Activated T-helper 17 cell treated with anti-CD3 and anti-CD28 coated beads, Interleukin-2, amount 50 U/mL, for 72 hours (primary cell): ENCODE measurements around the gene GUCA1C. TPM values are rescaled to one million over a fixed set of nuclear protein-coding genes. Genes with fewer than 3 reads are reported as not detected.

ENCODE experiments used
- ATAC-seq: fragments of 150-1000 bp; cut with Tn5 transposase; replicated peaks from 2 replicates; pipeline ENCODE4 v1.10.0; 2021; ENCODE audit warnings: mild to moderate bottlenecking, moderate library complexity
- H3K27ac Mint-ChIP-seq: one replicate; pipeline ENCODE4 v1.8.0; 2022; ENCODE audit warnings: mixed read lengths
- H3K27me3 Mint-ChIP-seq: one replicate; pipeline ENCODE4 v1.8.0; 2022; ENCODE audit warnings: mixed read lengths
- H3K36me3 Mint-ChIP-seq: one replicate; pipeline ENCODE4 v1.8.0; 2022; ENCODE audit warnings: low read depth, mild to moderate bottlenecking, mixed read lengths
- H3K4me1 Mint-ChIP-seq: one replicate; pipeline ENCODE4 v1.8.0; 2022; ENCODE audit warnings: mixed read lengths
- H3K4me3 Mint-ChIP-seq: one replicate; pipeline ENCODE4 v1.8.0; 2022; ENCODE audit warnings: mild to moderate bottlenecking, mixed read lengths
- H3K9me3 Mint-ChIP-seq: one replicate; pipeline ENCODE4 v1.8.0; 2022; ENCODE audit warnings: mixed read lengths
- total RNA-seq, 2 donors: library from RNA; stranded (reverse); gene quantifications; one replicate each; pipeline ENCODE4 v1.2.3, GENCODE V29; 2022

Gene GUCA1C
- total RNA-seq, 2 donors from 2014 or later, result not detected

DNA sequence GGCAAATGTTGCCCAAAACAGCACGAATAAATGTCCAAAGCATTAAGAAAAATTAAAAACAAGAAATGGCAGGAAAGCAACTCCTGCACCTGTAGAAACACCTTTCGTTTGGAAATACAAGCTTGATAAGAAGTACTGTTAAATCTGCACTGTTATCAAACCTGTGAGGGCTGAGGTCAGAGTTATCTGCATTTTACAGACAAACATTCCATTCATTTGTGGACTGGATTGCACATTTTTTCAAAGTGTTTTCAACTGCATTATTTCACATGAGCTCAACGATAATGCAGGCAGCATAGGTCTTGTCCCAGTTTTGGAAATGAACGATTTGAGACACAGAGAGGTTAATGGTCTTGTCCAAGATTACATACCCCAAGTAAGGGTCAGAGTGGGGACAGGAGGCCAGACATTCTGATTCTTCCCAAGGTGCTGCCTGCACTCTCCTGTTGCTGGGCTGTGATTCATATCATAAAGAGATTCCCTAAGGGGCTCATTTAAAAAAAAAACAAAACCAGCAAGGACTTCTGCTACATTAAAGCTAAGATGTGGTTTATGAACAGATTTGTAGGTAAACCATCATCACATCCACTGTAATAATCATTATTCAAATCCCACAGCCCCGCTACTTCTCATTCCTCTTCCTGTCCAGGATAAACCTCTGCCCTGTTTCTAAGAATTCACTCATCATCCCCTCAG lies 13.0 kb downstream of the GUCA1C start:
- H3K27ac Mint-ChIP-seq, result no peak overlapping the region
- H3K4me1 Mint-ChIP-seq, result no peaks in the 10 kb centered on the region
- no peak overlapping the region for H3K4me3 Mint-ChIP-seq
- no peak for ATAC-seq
- no peaks in the 10 kb centered on the region for H3K36me3 Mint-ChIP-seq
- no peaks in the 10 kb centered on the region for H3K27me3 Mint-ChIP-seq
- no peaks in the 10 kb centered on the region for H3K9me3 Mint-ChIP-seq

DNA sequence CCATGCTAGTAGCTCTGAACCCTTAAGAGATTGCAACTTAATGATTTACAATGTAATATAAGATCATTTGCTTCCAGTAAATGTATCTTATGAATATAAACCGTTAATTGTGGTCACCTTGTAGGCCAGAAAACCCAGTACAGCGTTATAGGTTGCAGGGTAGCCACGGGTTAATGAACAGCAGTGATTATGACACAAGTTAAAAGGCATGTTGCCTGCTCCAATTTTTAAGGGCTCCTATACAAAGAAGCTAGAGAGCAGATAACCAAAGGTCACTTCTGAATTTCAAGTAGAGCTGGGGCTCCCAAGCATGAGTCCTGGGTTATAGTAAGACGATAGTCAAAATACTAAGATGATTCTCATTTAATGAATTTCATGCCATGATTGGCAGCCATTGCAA lies 13.5 kb downstream of the GUCA1C start:
- ATAC-seq, result no peak
- Mint-ChIP-seq H3K9me3 (no peaks in the 10 kb centered on the region), H3K4me3 (no peak overlapping the region), H3K36me3 (no peaks in the 10 kb centered on the region), H3K27ac (no peak overlapping the region), H3K4me1 (no peaks in the 10 kb centered on the region), H3K27me3 (no peaks in the 10 kb centered on the region)

DNA sequence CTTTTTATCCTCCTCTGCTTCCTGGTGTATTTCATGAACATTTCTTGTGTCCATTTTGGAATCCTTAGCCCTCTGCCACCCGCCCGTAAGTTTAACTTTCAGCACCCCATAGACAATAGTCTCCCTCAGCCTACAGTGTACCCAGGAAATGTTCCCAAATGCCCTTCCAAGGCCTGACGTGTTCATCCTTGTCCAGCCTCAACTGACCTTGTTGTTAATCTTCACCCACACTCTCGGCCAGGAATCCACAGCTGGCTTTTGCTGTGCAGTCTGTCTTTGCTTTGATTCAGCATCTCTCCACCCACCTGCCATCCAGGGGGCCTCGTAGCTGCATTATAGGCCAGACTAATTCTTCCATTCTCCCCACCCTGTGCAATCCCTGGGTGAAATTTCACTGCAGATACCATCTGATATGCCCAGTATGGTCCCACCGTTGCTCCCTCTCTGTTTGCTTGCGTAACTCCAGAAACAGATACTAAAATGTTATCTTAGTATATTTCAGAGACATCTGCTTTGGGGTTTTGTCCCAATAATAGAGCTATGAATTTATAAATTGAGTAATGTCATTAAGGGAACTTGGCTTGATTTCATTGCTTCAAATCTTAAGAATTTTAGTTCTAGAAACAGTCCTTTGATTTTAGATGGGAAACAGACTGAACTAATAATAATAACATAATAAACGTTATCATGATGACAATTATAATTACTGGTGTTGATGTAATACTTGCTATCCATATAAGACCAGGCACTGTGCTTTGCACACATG lies 16.6 kb downstream of the GUCA1C start:
- H3K36me3 Mint-ChIP-seq, result no peaks in the 10 kb centered on the region
- no peak for ATAC-seq
- H3K4me1 Mint-ChIP-seq, result no peaks in the 10 kb centered on the region
- no peak overlapping the region for H3K27ac Mint-ChIP-seq
- H3K4me3 Mint-ChIP-seq, result no peak overlapping the region
- peaks cover 3% of the 10 kb centered on the region for H3K27me3 Mint-ChIP-seq
- H3K9me3 Mint-ChIP-seq, result no peaks in the 10 kb centered on the region

DNA sequence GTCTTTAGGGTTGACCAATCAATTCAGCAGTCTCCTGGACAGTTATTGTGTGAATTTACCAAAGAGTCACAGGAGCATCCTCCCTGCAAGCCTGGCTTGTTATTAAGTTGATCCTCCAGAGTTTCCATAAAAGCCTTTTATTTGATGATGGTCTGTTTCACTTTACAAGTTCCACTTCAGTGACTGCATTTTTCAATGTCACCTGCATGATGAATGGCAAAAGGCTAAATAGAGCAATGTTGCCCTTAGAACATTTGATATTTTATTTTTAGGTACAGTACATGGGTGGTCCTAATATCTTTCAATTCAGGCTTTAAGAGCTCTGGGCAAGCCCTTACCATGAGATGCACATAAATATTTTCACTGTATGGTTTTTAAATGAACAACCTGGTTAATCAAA lies 22.6 kb downstream of the GUCA1C start:
- Mint-ChIP-seq H3K4me3 (no peak overlapping the region), H3K27me3 (peaks cover 16% of the 10 kb centered on the region), H3K9me3 (peaks cover 8% of the 10 kb centered on the region), H3K27ac (no peak overlapping the region), H3K36me3 (no peaks in the 10 kb centered on the region), H3K4me1 (no peaks in the 10 kb centered on the region)
- ATAC-seq, result no peak

DNA sequence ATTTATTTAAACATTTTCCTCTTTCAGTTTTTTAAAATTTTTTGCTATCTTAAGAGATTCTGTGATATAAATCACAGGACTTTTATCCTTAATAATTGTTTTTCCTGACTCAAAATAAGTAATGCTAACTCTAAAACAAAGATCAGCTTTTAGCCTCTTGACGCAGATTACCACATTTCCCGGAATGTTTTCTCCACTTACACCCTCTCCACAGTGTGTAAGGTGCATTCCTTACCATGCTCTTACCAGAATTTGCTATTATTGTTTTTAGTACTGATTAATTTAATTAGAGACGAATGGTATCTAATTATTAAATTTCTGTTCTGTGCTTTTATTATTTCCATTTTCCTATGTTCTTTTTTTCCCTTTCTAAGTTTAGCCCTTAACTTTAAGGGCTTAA lies 34.8 kb downstream of the GUCA1C start:
- ATAC-seq, result no peak
- H3K27me3 Mint-ChIP-seq, result no peaks in the 10 kb centered on the region
- peaks cover 6% of the 10 kb centered on the region for H3K4me1 Mint-ChIP-seq
- no peaks in the 10 kb centered on the region for H3K36me3 Mint-ChIP-seq
- H3K9me3 Mint-ChIP-seq, result no peaks in the 10 kb centered on the region
- no peak overlapping the region for H3K4me3 Mint-ChIP-seq
- no peak overlapping the region for H3K27ac Mint-ChIP-seq

DNA sequence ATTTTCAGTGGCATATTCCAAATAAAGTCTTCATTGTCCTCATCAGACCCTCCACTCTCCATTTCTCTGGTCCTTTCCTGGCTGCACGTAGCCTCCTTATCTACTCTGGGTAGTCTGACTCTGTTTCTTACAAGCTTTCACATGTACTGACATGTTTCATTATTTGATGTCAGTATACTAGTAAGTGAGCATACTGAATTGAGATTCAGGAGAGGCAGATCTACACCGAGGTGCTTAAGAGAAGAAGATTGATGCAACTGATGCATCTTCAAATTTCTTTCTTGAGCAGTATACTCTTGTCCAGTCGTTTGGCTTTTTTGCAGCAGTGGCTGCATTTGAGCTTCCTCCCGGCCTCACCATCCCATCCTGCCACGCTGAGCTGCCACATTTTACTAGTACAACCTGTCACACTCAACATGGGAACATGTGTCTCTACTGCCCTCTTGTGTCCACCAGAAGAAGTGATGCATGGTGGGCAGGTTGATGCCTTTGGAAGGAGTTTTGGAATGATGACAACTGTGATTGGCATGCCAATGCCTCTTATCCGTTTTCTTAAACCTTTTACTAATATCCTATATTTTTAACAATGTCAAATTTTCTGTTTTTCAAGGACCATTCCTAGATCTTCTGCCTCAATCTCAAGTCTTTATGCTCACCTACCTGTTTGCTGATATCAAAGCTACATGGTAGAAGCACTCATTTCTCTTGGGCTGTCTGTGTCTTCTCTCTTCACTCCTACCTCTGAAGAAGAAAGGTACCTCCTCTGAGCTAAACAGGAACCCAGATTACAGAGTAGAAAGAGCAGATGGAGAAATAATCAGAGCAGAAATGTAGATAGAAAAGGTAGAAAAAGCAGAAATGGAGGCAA lies 38.7 kb downstream of the GUCA1C start:
- Mint-ChIP-seq H3K36me3 (no peaks in the 10 kb centered on the region), H3K4me1 (peaks cover 6% of the 10 kb centered on the region), H3K4me3 (peak overlapping the region; percentile 56), H3K9me3 (no peaks in the 10 kb centered on the region), H3K27ac (peak overlapping the region; percentile 20), H3K27me3 (no peaks in the 10 kb centered on the region)
- ATAC-seq, result peak; percentile 97

DNA sequence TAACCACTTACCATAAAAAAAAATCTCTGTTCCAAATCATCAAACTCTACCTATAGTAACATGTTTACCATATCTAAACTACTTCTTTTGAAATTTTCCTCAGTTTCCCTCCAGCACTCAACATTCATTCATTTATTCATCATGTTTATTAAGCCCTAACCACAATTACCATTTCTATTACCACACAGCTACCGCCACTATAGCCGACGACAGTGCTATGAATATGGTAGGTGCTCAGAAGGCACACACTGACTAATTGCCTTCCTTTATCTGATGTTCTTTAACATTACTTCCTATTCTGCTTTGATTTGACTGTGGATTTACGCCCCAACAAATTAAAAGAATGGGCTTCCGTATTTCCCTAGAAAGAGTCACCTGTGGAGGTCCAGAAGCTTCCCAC lies 43.9 kb downstream of the GUCA1C start:
- Mint-ChIP-seq H3K4me3 (no peak overlapping the region), H3K4me1 (peaks cover 4% of the 10 kb centered on the region), H3K27ac (no peak overlapping the region), H3K27me3 (no peaks in the 10 kb centered on the region), H3K9me3 (no peaks in the 10 kb centered on the region), H3K36me3 (no peaks in the 10 kb centered on the region)
- ATAC-seq, result no peak

DNA sequence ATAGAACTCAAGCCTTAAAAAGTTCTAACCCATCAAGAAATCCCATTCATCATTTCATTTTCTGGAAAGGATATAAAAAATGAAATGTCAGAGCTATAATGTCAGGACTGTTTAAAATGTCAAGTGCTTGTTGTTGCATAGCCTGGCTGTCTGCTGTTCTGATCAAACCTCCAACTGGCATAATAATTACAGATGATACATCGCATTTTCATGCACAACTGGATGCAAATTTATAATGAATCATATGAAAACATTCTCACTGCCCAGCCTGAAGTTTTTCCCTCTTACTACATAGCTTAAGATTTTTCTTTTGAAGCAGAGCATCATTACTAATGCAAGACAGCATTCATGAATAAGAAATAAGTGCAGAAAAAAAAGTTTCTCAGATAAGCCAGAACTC lies 46.5 kb downstream of the GUCA1C start:
- Mint-ChIP-seq H3K9me3 (no peaks in the 10 kb centered on the region), H3K4me1 (peaks cover 4% of the 10 kb centered on the region), H3K27ac (no peak overlapping the region), H3K36me3 (no peaks in the 10 kb centered on the region), H3K27me3 (no peaks in the 10 kb centered on the region), H3K4me3 (no peak overlapping the region)
- no peak for ATAC-seq

DNA sequence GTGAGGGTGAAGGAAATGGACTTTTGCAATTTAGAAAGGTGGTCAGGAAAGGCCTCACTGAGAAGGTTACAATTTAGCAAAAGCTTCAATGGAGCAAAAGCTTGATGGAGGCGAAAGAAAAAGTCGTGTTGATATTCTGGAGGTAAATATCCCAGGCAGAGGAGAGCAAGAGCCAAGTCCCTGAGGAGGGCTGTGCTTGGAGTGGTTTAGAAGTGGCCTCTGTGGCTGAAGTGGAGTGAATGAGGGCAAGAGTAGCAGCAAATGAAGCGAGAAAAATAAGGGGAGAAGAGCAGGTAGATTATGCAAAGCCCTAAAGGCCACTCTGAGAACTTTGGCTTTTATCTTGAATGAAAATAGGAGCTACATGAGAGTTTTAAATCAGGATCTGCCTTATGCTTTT lies 54.1 kb downstream of the GUCA1C start:
- Mint-ChIP-seq H3K36me3 (no peaks in the 10 kb centered on the region), H3K9me3 (no peaks in the 10 kb centered on the region), H3K27me3 (no peaks in the 10 kb centered on the region), H3K4me3 (no peak overlapping the region), H3K4me1 (peaks cover 4% of the 10 kb centered on the region), H3K27ac (no peak overlapping the region)
- no peak for ATAC-seq

GRCh38 chr3:108897883-108898282 lies 55.8 kb downstream of the GUCA1C start:
- Mint-ChIP-seq H3K9me3 (no peaks in the 10 kb centered on the region), H3K4me1 (peaks cover 4% of the 10 kb centered on the region), H3K27ac (no peak overlapping the region), H3K4me3 (no peak overlapping the region), H3K36me3 (no peaks in the 10 kb centered on the region), H3K27me3 (no peaks in the 10 kb centered on the region)
- peak; percentile 38 for ATAC-seq

DNA sequence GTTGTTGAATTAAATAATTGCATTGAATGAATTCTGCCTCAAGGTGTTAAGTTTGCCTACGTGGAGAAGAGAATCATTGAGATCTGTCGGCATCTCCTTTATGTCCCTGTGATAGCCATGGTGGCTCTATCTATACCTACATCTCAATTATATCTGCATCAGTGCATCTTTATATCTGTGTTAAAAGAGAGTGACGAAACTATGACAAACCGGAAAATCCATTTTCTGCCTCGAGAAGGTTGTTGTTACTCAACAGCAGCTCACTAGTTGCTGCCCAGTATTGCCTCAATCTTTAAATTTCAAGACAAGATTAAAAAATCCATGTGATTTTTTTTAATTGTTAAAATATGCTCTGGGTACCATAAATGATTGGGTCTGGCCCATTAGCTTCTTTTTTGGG lies 58.7 kb downstream of the GUCA1C start:
- Mint-ChIP-seq H3K4me1 (no peaks in the 10 kb centered on the region), H3K4me3 (no peak overlapping the region), H3K27ac (no peak overlapping the region)

DNA sequence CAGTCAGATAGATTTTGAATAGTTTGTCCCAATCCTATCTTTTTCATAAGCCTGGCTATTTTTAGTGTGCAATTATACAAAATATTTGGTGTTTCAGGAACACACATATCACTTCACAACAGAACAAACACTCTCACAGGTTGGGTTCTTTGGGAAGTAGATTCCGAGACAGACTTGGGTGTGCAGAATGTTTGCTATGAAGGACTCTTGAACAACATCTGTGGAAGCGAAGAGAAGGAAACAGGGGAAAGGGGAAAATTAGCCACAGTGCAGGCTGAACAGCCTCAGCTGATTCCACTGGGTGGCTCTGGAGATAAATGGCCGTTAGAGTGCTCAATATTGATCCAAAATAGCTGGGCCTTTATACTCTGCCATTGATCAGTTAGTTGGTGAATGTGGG lies 61.8 kb downstream of the GUCA1C start:
- Mint-ChIP-seq H3K36me3 (no peaks in the 10 kb centered on the region), H3K27me3 (no peaks in the 10 kb centered on the region), H3K9me3 (no peaks in the 10 kb centered on the region), H3K4me3 (no peak overlapping the region), H3K27ac (no peak overlapping the region), H3K4me1 (no peaks in the 10 kb centered on the region)
- no peak for ATAC-seq

More for the DNA sequence above, 58.7 kb downstream of the GUCA1C start:
- H3K27me3 Mint-ChIP-seq, result no peaks in the 10 kb centered on the region
- H3K9me3 Mint-ChIP-seq, result no peaks in the 10 kb centered on the region
- no peak for ATAC-seq
- H3K36me3 Mint-ChIP-seq, result no peaks in the 10 kb centered on the region

DNA sequence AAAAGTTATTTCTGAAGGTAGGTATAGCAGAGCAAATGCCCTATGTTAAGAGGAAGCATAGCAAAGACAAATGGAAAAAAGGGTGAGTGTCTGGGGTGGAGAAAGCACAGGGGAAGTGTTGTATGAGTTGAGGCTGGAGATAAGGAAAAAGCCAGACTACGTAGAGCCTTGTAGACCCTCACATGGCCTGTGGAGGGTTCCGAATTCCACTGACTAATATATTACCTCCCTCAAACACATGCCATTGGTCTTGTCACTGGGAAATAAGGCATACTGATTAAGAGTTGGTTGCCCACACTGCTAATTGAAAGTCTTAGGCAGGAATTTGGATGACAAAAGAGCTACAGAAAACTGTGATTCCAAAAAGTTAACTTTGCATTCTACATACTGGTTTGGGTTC lies 65.9 kb downstream of the GUCA1C start:
- Mint-ChIP-seq H3K27me3 (no peaks in the 10 kb centered on the region), H3K27ac (no peak overlapping the region), H3K9me3 (no peaks in the 10 kb centered on the region), H3K4me3 (no peak overlapping the region), H3K36me3 (no peaks in the 10 kb centered on the region), H3K4me1 (no peaks in the 10 kb centered on the region)
- ATAC-seq, result no peak

GRCh38 chr3:108887121-108887520 lies 66.6 kb downstream of the GUCA1C start:
- ATAC-seq, result no peak
- Mint-ChIP-seq H3K4me3 (no peak overlapping the region), H3K36me3 (no peaks in the 10 kb centered on the region), H3K9me3 (no peaks in the 10 kb centered on the region), H3K27me3 (no peaks in the 10 kb centered on the region), H3K4me1 (no peaks in the 10 kb centered on the region), H3K27ac (no peak overlapping the region)

DNA sequence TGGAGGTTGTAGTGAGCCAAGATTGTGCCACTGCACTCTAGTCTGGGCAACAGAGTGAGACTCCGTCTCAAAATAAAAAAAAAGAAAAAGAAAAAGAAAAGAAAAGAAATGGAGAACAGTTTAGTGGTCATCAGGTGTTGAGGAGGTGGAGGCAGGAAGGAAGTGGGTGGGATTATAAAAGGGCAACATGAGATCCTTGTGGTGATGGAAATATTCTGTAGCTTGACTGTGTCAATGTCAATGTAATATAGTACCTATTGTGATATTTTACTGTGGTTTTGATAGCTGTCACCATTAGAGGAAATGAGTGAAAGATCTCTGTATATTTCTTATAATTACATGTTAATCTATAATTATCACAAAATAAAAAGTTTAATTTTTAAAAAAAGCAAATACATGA lies 70.3 kb downstream of the GUCA1C start:
- Mint-ChIP-seq H3K9me3 (no peaks in the 10 kb centered on the region), H3K4me1 (no peaks in the 10 kb centered on the region), H3K27ac (no peak overlapping the region), H3K27me3 (no peaks in the 10 kb centered on the region), H3K36me3 (no peaks in the 10 kb centered on the region), H3K4me3 (no peak overlapping the region)
- peak; percentile 16 for ATAC-seq
